Fibroblast of mammary gland (primary cell): ENCODE measurements around the gene BAIAP2.

Source experiments
- DNase-seq: peaks from one replicate; pipeline ENCODE4 v3.0.0-alpha.2; 2010; ENCODE audit warnings: low read depth
- H3K4me3 ChIP-seq: 2 replicates; pipeline ENCODE4 v1.5.1; 2011; ENCODE audit warnings: low read depth, mild to moderate bottlenecking, low read length, moderate library complexity; ENCODE audit not compliant: control insufficient read depth
- TF ChIP-seq, protein P1 (sequence below): conservative IDR thresholded peaks from 2 replicates; pipeline ENCODE4 v1.5.1; 2011; ENCODE audit warnings: low read depth, low read length, inconsistent platforms; ENCODE audit not compliant: control insufficient read depth, insufficient read depth

Gene BAIAP2

DNA sequence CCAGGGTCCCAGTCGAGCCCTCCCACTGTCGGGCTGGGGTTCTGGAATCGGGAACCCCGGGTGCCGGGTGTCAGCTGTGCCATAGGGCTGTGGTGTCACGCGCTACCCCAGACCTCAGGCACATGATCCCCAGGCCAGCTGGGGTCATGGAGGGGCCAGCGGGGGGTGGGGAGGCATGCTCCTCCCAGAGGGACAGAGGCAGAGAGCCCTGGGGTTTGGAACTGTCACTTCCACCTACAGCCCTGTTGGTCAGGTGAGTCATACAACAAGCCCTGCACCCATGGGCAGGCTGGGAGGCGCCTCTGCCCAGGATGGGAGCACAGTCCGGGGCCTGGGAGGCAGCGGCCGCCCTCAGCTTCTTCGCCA is 63.0 kb downstream of the BAIAP2 start:
- TF ChIP-seq, protein P1, sequence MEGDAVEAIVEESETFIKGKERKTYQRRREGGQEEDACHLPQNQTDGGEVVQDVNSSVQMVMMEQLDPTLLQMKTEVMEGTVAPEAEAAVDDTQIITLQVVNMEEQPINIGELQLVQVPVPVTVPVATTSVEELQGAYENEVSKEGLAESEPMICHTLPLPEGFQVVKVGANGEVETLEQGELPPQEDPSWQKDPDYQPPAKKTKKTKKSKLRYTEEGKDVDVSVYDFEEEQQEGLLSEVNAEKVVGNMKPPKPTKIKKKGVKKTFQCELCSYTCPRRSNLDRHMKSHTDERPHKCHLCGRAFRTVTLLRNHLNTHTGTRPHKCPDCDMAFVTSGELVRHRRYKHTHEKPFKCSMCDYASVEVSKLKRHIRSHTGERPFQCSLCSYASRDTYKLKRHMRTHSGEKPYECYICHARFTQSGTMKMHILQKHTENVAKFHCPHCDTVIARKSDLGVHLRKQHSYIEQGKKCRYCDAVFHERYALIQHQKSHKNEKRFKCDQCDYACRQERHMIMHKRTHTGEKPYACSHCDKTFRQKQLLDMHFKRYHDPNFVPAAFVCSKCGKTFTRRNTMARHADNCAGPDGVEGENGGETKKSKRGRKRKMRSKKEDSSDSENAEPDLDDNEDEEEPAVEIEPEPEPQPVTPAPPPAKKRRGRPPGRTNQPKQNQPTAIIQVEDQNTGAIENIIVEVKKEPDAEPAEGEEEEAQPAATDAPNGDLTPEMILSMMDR, result no peak
- peak; percentile 61 for DNase-seq
- peak overlapping the region; percentile 55 for H3K4me3 ChIP-seq

DNA sequence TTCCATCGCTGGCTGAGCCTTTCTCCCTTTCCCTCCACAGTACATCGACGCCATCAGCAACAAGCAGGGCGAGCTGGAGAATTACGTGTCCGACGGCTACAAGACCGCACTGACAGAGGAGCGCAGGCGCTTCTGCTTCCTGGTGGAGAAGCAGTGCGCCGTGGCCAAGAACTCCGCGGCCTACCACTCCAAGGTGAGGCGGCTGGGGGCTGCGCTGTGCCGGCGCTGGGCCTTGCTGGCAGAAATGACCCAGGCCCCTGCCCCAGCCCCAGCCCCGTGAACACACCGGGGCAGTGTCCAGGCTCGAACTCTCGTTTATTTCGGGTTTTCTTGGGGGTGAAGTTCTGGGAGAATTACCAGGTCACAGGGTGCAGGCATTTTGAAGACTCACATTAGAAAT is 64.9 kb downstream of the BAIAP2 start:
- H3K4me3 ChIP-seq, result no peak overlapping the region
- TF ChIP-seq, protein P1, result no peak
- DNase-seq, result no peak

DNA sequence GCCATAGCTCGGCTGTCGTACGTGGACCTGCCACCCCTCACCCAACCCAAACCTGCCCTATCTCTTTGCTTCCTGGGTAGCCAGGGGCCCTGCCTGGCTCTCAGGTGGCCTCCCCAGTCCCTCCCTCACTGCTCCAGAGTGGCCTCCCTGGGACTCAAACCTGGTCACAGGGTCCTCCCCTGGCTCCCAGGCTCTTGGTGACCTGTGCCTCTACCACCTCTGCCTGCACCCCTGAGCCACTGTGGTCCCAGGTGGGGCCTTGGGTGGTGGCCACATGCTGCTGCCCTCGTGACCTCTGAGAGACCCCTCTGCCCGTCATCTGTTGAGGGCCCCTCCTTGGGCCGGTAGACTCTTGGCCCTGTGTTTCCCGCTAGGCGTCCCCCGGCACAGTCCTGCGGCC is 65.7 kb downstream of the BAIAP2 start:
- TF ChIP-seq, protein P1, result no peak
- no peak overlapping the region for H3K4me3 ChIP-seq
- no peak for DNase-seq

DNA sequence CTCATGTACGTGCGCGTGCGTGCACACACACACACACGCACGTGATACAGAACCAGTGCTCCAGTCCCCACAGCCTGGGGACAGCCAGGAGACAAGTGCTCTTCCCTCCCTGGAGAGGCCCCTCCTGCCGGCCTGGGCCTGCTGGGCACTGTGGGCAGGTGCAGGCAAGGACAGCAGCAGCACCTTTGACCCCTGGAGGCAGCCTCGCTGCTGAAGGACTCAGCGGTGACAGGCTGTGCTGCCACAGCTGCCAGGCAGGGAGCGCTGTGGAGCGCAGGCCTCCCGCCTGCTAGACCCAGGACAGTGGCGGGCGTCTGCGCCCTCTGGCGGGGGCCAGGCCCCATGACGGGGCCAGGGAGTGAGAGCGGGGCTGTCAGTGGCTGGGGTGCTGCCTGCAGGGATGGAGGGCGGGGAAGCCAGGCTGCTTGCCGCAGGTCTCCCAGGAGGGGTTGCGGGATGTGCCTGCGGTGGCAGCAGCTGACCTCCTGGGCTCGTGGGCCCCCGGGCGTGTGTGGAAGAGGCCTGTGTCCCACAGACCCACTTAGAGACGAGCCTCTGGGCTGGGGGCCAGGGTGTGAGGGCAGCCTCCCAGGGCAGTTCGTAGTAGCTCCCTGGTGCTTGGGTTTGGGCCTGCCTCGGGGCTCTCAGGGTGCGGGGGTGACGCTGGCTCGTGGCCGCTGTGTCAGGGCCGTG is 66.8 kb downstream of the BAIAP2 start:
- TF ChIP-seq, protein P1, result peak; percentile 99
- DNase-seq, result peak; percentile 73
- H3K4me3 ChIP-seq, result no peak overlapping the region

DNA sequence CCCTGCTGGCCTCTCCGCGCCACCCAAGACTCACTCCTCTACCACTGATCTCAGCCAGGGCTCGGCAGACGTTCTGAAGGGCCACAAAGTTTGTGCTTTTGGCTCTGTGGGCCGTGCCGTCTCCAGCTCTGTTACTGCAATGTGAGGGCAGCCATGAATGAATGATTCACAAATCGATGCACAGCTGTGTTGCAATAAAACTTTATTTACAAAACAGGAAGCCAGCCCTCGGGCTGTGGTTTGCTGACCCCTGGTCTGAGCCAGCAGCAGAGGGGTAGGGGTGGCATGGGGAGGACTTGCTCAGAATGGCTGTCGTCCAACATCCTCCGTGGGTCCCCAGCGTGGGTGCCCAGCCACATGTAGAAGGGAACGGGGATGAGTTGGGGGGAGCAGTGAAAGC is 67.4 kb downstream of the BAIAP2 start:
- H3K4me3 ChIP-seq, result no peak overlapping the region
- TF ChIP-seq, protein P1, result no peak
- no peak for DNase-seq

DNA sequence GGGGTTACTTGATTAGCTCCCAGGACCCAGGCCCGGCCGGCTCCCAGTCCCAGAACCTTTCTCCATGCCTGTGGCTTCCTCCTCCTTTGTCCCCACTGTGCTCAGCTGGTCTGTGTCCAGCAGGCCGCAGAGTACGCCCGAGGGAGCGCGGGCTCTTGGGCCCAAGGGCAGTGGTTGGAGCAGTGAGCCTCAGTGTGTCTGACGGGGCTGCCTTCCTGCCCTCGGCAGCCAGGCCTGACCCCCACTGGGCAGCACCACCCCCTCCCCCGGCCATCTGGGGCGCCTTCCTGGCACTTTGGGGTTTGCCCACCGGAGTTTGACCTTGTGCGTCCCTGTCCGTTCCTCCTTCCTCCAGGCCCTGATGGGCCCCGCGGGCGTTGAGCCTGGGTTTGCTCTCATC is 67.9 kb downstream of the BAIAP2 start:
- no peak for DNase-seq
- TF ChIP-seq, protein P1, result no peak
- no peak overlapping the region for H3K4me3 ChIP-seq

DNA sequence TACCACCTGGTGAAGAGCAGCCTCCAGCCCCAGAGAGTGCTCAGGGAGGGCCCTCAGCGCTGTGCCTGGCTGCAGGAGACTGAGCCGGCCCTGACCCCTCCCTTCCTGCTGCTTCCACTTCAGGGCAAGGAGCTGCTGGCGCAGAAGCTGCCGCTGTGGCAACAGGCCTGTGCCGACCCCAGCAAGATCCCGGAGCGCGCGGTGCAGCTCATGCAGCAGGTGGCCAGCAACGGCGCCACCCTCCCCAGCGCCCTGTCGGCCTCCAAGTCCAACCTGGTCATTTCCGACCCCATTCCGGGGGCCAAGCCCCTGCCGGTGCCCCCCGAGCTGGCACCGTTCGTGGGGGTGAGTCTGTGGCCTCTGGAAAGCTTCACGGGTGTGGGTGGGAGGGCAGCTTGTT is 68.4 kb downstream of the BAIAP2 start:
- no peak overlapping the region for H3K4me3 ChIP-seq
- DNase-seq, result no peak

More for the DNA sequence above, 68.4 kb downstream of the BAIAP2 start:
- TF ChIP-seq, protein P1, result no peak
